Smooth muscle cell (in vitro differentiated cells): ENCODE results near the gene STAT5B. TPM values are rescaled to one million over a fixed set of nuclear protein-coding genes. Genes with fewer than 3 reads are reported as not detected.

Experiments
- DNase-seq: peaks from one replicate; lab custom pipeline; 2025; ENCODE audit not compliant: unreplicated experiment; lab: John Stamatoyannopoulos, UW
- H2AFZ ChIP-seq: fragments of 200-600 bp; sonication (generic); 2 replicates; pipeline ENCODE4 v1.6.0; 2016; ENCODE audit warnings: antibody characterized with exemption, low read depth, mild to moderate bottlenecking
- H3F3A ChIP-seq: fragments of 200-600 bp; sonication (generic); 2 replicates; pipeline ENCODE4 v1.6.0; 2017; ENCODE audit warnings: antibody characterized with exemption, low read depth
- H3K27ac ChIP-seq: fragments of 200-600 bp; sonication (generic); 2 replicates; pipeline ENCODE4 v1.5.1; 2016; ENCODE audit warnings: low read depth, mild to moderate bottlenecking
- H3K27me3 ChIP-seq: fragments of 200-600 bp; sonication (generic); 2 replicates; pipeline ENCODE4 v1.6.1; 2016; ENCODE audit warnings: low read depth, mild to moderate bottlenecking
- H3K36me3 ChIP-seq: fragments of 200-600 bp; sonication (generic); 2 replicates; pipeline ENCODE4 v1.5.1; 2016; ENCODE audit warnings: low read depth
- H3K4me1 ChIP-seq: fragments of 200-600 bp; sonication (generic); 2 replicates; pipeline ENCODE4 v1.5.1; 2016; ENCODE audit warnings: low read depth
- H3K4me2 ChIP-seq: fragments of 200-600 bp; sonication (generic); 2 replicates; pipeline ENCODE4 v1.6.0; 2016; ENCODE audit warnings: mild to moderate bottlenecking
- H3K4me3 ChIP-seq: fragments of 200-600 bp; sonication (generic); 2 replicates; pipeline ENCODE4 v1.5.1; 2016; ENCODE audit warnings: mild to moderate bottlenecking
- H3K79me2 ChIP-seq: fragments of 200-600 bp; sonication (generic); 2 replicates; pipeline ENCODE4 v1.6.0; 2016; ENCODE audit warnings: low read depth, mild to moderate bottlenecking
- H3K9ac ChIP-seq: fragments of 200-600 bp; sonication (generic); 2 replicates; pipeline ENCODE4 v1.6.0; 2016; ENCODE audit warnings: low read depth
- H3K9me3 ChIP-seq: fragments of 200-600 bp; sonication (generic); replicated peaks from 2 replicates; pipeline ENCODE4 v1.5.1; 2016; ENCODE audit warnings: low read depth
- H4K20me1 ChIP-seq: fragments of 200-600 bp; sonication (generic); 2 replicates; pipeline ENCODE4 v1.6.0; 2016; ENCODE audit warnings: low read depth
- WGBS: methylation state at CpG from one replicate; pipeline ENCODE4 v1.1.7; 2016; ENCODE audit warnings: low lambda C conversion rate; 5-methylcytosine and 5-hydroxymethylcytosine counted together
- polyA plus RNA-seq: library from polyadenylated mRNA; unstranded; fragments of >200 nt; fragmentation: Nextera tagmentation; extraction: Ambion mirVana; gene quantifications from 2 replicates; pipeline ENCODE4 v1.2.1, GENCODE V29; 2016
- total RNA-seq: library from RNA; depleted of rRNA; stranded (reverse); fragments of >200 nt; gene quantifications from 2 replicates; pipeline ENCODE4 v1.2.3, GENCODE V29; 2014
- TF ChIP-seq, protein P1 (sequence below): fragments of 200-600 bp; sonication (generic); IDR thresholded peaks from 2 replicates; pipeline ENCODE4 v1.5.1; 2017; ENCODE audit warnings: borderline replicate concordance, mild to moderate bottlenecking, antibody characterized with exemption; ENCODE audit not compliant: insufficient read depth, poor library complexity, severe bottlenecking

Gene STAT5B
- total and polyA plus RNA-seq, 2 experiments from 2014 or later = 10.7 to 12.4 TPM

DNA sequence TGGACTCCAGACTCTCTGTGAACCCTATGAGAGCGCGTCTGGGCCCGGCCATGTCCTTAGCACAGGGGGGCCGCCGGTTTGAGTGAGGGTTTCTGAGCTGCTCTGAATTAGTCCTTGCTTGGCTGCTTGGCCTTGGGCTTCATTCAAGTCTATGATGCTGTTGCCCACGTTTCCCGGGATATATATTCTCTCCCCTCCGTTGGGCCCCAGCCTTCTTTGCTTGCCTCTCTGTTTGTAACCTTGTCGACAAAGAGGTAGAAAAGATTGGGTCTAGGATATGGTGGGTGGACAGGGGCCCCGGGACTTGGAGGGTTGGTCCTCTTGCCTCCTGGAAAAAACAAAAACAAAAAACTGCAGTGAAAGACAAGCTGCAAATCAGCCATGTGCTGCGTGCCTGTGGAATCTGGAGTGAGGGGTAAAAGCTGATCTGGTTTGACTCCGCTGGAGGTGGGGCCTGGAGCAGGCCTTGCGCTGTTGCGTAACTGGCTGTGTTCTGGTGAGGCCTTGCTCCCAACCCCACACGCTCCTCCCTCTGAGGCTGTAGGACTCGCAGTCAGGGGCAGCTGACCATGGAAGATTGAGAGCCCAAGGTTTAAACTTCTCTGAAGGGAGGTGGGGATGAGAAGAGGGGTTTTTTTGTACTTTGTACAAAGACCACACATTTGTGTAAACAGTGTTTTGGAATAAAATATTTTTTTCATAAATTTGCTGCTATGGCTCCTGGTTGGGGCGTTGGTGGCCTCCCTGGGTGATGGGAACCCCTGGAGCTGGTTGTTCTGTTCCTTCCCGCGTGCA is 35.2 kb upstream of the STAT5B start:
- no peak overlapping the region for H3K4me3 ChIP-seq
- H3K9me3 ChIP-seq = no peaks in the 10 kb centered on the region
- H3K27ac ChIP-seq = peak overlapping the region; percentile 64
- H3K79me2 ChIP-seq = no peaks in the 10 kb centered on the region
- peaks cover 6% of the 10 kb centered on the region for H3K36me3 ChIP-seq
- H3K27me3 ChIP-seq = no peaks in the 10 kb centered on the region
- peak; percentile 48 for DNase-seq
- H3K9ac ChIP-seq = no peak overlapping the region
- WGBS = 55% methylated on average over 19 of the region's 19 CpGs
- peaks cover 27% of the 10 kb centered on the region for H4K20me1 ChIP-seq
- no peak overlapping the region for H2AFZ ChIP-seq
- H3K4me2 ChIP-seq = peak overlapping the region; percentile 73
- TF ChIP-seq, protein P1, sequence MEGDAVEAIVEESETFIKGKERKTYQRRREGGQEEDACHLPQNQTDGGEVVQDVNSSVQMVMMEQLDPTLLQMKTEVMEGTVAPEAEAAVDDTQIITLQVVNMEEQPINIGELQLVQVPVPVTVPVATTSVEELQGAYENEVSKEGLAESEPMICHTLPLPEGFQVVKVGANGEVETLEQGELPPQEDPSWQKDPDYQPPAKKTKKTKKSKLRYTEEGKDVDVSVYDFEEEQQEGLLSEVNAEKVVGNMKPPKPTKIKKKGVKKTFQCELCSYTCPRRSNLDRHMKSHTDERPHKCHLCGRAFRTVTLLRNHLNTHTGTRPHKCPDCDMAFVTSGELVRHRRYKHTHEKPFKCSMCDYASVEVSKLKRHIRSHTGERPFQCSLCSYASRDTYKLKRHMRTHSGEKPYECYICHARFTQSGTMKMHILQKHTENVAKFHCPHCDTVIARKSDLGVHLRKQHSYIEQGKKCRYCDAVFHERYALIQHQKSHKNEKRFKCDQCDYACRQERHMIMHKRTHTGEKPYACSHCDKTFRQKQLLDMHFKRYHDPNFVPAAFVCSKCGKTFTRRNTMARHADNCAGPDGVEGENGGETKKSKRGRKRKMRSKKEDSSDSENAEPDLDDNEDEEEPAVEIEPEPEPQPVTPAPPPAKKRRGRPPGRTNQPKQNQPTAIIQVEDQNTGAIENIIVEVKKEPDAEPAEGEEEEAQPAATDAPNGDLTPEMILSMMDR = no peak
- peaks cover 19% of the 10 kb centered on the region for H3F3A ChIP-seq
- H3K4me1 ChIP-seq = peaks cover 18% of the 10 kb centered on the region

GRCh38 chr17:42310787-42311215 is 34.6 kb upstream of the STAT5B start:
- Histone ChIP-seq H3K9me3 (no peaks in the 10 kb centered on the region), H3K4me2 (peak overlapping the region; percentile 73), H3K79me2 (no peaks in the 10 kb centered on the region), H4K20me1 (peaks cover 27% of the 10 kb centered on the region), H3K27ac (peak overlapping the region; percentile 64), H2AFZ (no peak overlapping the region), H3K36me3 (no peaks in the 10 kb centered on the region), H3K9ac (no peak overlapping the region), H3F3A (peaks cover 19% of the 10 kb centered on the region), H3K4me3 (no peak overlapping the region), H3K27me3 (no peaks in the 10 kb centered on the region), H3K4me1 (peaks cover 18% of the 10 kb centered on the region)
- WGBS = 80% methylated on average over 9 of the region's 9 CpGs
- DNase-seq = no peak
- TF ChIP-seq, protein P1 = no peak

- no peak overlapping the region for H3K27ac ChIP-seq
- no peak for DNase-seq
Observed at GRCh38 chr17:42309986-42310786, 34.0 kb upstream of the STAT5B start.

More at GRCh38 chr17:42309986-42310786, 34.0 kb upstream of the STAT5B start:
- H3K36me3 ChIP-seq = no peaks in the 10 kb centered on the region
- peaks cover 27% of the 10 kb centered on the region for H4K20me1 ChIP-seq
- H3K4me3 ChIP-seq = no peak overlapping the region
- no peaks in the 10 kb centered on the region for H3K79me2 ChIP-seq
- H3K9ac ChIP-seq = no peak overlapping the region
- H3F3A ChIP-seq = peaks cover 17% of the 10 kb centered on the region
- H3K9me3 ChIP-seq = no peaks in the 10 kb centered on the region
- WGBS = 83% methylated on average over 19 of the region's 19 CpGs
- H3K4me1 ChIP-seq = peaks cover 18% of the 10 kb centered on the region
- no peak overlapping the region for H2AFZ ChIP-seq
- H3K4me2 ChIP-seq = no peak overlapping the region
- H3K27me3 ChIP-seq = no peaks in the 10 kb centered on the region
- TF ChIP-seq, protein P1 = no peak
